Inflammatory macrophage treated with lipopolysaccharide for 1 hour (primary cell): ENCODE data around the gene RPL7A.
A peak's percentile ranks its signal among the peaks of the same experiment; 100 is the strongest.
"Not testable (repeated sequence)": the region's sequence is repeated elsewhere in the genome, so short reads cannot be mapped to it uniquely, and the experiment has no call there.

Experiments
- DNase-seq, 2 donors: peaks; one replicate each; pipeline ENCODE4 v3.0.0-alpha.2; 2020 to 2022

The RPL7A gene

DNA sequence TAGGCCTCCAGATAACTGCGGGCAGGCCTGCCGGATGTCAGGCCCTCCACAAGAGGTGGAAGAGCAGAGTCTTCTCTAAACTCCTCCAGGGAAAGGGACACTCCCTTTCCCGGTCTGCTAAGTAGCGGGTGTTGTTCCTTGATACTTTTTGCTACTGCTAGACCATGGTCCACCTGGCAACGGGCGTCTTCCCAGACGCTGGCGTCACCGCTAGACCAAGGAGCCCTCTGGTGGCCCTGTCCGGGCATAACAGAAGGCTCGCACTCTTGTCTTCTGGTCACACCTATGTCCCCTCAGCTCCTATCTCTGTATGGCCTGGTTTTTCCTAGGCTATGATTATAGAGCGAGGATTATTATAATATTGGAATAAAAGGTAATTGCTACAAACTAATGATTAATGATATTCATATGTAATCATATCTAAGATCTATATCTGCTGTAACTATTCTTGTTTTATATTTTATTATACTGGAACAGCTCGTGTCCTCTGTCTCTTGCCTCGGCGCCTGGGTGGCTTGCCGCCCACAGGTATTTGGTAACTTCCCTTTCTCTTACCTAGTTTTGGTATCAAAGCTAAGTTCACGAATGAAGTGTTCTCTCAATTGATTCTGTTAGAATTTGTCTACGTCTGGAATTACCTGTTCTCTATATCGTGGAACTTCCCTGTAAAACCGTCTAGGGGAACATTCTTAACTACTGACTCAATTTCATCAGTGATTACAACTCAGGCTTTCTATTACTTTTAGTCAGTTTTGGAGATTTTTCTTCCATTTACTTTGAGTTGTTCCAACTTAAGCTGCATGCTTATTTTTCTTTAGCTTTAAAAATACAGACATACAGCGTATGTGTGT, 18.5 kb upstream of the RPL7A start:
- DNase-seq: not testable (repeated sequence)

DNA sequence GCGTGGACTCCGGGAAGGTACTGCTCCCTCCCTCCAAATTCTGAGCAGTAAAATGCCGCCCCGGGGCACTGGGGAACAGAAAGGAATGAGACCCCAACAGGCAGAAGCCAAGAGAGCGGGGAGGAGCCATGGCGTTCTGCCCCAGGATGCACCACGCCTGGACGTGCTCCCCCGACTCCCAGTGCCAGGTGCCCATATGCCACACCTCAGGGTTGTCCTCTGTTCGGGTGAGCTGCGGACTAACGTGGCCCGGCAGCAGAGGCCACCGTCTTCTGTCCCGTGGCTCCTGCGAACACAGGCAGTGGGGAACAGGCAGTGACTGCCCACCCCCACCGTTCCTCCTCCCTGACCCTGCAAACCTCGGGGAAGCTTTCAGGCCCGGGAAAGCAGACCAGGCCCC, 16.8 kb upstream of the RPL7A start:
- DNase-seq: no peak

DNA sequence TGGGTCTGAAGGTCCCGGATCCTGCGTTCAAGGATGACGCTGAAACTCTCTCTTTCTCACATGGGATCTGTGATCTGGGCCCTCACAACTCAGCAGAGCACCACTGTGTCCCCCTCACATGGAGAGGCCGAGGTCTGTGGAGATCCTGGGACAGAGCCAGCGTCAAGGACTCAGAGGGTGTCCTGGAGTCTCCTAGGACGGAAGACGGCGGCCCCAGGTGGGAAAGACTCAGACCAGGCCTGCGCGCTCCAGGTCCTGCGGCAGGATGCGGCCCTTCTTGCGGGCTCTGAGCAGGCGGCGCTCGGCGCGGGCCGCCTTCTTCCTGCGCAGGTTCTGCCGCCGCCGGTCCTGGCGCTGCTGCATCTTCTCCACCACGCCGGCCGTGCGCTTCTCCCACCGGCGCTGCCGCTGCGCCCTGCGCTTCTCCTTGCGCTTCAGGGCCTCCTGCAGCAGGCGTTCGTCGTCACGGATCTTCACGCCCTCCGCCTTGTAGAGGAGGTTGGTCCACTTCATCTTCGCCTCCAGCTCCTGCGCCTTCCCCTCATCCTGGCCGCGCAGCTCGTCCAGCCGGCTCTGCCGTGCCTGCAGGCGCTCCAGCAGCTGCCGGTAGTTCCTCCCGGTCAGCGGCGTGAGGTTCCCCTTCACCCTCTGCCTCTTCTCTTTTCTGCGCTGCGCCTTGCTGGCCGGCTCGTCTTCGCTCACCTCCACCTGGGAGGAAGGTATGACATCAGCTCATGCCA, 16.2 kb upstream of the RPL7A start:
- no peak for DNase-seq

DNA sequence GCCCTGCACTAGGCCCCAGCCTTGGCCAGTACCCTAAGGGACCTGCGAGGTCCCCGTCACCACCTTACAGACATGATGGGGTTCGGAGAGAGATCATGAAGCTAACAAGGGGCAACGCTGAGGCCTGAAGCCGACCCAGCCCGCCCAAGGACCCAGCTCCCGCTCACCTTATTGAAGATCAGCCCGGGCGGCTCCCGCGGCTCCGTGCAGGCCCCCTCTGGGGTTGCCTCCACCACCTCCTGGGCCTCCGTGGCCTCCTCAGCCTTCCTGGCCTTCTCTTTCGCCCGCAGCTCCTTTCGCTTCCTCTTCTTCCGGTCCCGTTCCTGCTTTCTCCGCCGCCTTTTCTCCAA, 15.7 kb upstream of the RPL7A start:
- no peak for DNase-seq

DNA sequence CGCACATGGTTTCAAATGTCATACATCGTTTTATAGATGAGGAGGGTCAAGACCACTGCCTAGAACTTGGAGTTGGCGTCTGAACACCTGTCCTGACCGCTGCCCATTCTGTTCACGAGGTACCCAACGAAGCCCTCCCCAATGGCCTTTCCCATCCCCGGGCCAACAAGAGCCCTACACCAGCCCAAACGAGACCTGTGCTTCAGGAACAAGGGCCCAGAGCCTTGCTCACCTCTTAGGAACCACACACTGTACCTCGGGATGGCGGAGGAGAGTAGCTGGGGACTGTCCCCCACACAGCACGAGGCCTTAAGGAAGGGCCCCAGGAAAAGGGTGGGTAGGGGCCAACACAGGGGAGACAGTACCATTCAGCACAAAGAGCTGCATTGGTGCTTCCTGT, 15.0 kb upstream of the RPL7A start:
- DNase-seq: no peak

DNA sequence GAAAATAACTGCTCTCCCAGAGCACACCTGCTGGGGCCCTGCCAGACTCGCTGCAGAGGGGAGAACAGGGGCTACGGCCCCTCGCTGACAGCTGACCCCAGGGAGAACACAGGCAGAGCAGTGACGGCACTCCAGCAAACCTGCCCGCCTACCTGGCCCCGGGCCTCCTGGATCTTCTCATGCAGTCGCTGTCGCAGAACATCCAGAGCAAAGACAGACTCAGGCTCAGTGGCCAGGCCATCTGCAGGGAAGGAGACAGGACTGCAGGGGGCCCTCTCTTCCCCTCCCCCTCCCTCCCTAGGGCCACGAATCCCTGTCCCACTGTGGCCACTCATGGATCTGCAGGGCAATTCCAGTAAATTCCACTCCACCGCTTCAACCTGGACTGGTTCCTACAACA, 14.5 kb upstream of the RPL7A start:
- no peak for DNase-seq

DNA sequence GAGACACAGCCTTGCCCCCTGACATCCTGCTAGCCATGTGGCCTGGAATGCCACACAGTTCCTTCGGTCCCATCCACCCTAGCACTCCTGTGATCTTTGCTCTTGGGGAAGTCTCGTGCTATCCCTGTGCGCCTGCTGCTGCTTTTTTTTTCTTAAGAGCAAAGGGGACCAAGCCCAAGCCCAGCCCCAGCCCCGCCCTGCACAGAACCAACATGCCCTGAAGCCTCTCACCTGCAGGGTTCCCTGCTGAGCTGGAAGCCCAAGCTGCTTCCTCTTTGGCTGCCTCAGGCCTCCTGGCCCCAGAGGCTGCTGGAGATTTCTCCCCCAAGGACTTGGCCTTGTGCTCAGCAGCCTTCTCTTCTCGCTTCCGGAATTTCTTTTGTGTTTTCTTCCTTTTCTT, 13.9 kb upstream of the RPL7A start:
- no peak for DNase-seq

DNA sequence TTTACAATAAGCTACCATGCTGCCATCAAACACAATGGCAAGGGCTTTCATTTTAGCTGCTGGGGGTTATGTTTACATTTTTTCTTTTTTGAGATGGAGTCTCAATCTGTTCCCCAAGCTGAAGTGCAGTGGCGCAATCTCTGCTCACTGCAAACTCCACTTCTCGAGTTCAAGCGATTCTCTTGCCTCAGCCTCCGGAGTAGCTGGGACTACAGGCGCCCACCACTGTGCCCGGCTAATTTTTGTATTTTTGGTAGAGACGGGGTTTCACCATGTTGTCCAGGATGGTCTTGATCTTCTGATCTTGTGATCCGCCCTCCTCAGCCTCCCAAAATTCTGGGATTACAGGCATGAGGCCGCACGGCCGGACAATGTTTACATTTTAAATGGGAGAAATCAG, 13.1 kb upstream of the RPL7A start:
- DNase-seq: not testable (repeated sequence)

DNA sequence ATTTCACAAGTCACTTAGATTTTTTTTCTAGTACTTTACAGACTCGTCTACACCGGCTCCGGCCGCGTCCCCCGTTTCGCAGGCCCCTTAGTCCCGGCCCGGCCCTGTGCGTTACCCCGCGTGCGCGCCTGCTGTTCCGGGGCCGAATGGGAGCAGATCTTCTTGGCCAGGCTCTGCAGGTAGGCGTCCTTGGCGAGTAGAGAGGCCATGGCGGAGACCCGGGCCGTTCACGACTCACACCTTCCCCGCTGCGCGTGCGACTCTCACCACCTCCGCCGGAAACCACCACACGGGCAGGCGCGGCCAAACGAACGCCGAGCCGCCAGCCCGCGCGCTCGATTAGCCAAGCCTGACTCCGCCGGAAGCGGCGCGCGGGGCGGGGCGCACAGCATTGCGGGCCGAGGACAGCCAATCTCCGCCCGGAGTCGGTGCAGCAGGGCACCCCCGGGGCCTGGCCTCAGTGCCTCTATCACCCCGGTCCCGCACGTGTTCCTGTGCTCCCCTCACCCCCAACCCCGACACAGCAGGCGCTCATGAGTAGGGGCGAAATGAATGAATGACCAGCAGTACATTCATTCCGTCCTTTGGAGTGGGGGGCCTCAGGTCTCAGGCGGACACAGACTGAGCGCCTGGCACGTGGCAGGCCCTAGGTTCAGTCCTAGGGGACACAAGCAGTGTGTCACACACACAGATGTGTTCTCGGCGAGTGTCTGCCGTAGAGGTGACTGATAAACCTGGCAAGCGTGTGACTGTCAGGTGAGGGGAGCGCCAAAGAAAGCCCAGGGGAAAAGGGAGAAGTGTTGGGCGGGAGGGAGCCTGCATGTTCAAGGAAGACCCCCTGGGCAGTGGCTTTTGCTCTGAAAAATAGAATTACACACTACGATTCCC, 11.8 kb upstream of the RPL7A start, which contains the start of gene SURF6:
Gene SURF6, minus strand, starts transcription at position 265 of the 888 bp plus-strand sequence. Its CDS starts 56 bp downstream, at position 209.
- DNase-seq: peak; percentile 77 to 89

DNA sequence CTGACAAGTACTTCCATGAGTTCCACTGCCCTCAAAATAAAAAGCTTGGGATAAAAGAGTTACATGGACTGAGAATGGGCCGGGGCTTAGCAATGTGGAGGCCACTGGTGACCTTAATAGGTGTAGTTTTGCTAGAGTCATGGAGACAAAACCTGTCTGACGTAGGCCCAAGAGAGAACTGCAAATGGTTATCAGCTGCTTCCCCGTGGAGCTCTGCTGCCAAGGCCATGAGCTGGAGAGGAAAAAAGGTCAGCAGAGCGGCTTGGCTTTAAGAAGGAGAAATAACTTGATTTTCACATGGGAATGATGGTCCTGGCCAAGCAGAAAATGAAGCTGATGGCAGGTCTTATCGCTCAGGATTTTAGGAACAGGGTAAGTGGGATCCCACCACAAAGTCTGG, 8.4 kb upstream of the RPL7A start:
- no peak for DNase-seq

DNA sequence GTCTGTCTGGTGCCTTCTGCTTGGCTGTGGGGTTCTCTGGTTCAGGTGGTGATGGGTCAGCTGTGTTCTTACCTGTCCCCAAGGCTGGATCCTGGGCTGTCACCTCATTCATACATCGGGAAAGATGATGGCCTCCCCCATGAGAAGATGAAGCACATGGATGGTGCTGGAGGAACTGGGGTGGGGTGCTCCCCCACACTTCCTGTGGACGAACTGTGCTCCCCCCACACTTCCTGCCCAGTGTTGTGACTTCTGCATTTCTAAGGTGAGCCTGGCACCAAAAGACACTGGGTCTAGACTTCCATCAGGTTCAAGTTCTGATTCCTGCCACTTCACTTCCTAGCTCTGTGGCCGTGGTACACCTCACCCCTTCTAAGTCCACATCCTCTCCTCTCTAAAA, 7.8 kb upstream of the RPL7A start:
- peak; percentile 12 to 28 for DNase-seq

DNA sequence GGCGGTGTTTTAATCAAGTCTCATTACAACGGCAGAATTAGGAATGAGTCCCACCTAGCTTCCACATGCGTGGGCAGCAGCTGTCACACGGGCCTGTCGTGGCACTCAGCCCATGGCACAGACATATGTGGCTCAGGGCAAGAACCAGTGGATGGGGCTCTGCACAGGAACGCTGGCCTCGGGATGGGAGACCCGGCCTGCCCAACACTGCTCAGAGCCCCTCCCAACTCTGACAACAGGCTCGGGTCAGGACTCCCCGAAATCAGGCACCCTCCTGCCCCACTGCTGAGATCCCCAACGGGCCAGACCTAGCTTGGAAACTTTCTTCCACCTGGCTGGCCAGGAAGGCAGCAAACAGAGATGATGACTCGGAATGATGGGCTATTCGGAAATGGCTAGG, 7.1 kb upstream of the RPL7A start:
- DNase-seq: no peak

DNA sequence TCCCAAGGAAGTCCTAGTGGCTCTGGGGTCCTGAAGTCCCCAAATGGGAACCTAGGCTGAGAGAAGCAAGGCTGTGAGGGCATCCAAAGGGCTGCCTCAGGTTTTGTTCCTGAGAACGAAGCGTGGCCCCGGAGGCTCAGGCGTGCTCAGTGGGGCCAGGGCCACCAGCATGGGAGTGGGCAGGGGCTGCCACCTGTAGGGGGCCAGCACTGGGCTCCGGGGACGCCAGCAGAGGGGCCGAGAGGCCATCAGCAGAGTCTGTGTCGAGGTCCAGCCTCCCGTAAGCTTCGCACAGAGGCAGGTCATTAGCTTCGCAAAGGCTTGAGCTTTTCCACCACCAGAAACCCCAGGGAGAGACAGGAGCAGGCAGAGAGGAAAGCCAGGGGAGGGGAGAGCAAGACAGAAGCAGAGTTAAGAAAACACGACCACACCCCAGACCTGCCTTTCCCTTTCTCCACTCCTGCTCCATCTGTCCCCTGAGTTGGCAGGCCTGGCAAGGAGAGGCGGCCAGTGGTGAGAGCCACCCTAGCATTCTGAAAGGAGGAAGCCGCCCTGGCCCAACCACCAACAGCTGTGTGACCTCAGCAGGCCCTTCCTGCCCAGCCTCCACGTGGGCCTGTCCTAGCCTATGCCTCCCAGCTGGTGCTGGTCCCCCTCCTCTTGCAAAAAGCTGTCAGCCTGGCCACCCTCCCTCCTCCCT, 6.5 kb upstream of the RPL7A start:
- peak; percentile 66 to 75 for DNase-seq

DNA sequence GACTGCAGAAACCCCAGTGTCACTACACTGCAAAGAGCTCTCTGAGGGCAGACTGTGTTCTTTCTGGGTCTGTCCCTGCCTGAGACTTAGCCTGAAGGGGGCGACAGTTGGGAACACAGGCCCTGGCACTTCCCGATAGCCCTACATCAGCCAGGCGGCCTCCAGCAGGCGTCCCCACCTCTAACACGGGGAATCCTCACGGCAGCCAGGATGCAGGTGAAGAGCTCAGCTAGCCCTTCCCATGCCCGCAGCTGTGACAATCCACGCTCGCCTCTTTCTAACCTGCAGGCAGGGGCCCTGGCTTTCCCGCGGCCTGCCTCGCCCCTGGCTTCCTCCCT, 6.0 kb upstream of the RPL7A start:
- no peak for DNase-seq

DNA sequence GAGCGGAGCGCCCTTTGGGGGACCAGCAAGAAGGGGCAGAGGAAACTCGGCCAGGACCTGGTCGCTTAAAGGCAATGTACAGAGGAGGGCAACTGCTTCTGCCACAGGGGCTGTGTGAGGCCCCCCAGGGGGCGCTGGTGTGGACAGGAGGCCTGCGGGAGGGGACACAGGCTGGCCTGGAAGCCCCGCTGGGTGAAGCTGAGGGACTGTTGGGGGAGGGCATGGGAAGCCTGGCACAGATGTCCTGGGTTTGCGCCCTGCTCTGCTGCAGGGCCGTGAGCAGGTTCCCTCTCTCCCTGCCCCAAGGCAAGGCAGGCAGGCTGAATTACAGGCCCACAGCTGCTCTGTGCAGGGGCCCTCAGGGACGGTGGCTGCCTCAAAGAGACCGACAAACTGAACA, 5.4 kb upstream of the RPL7A start:
- DNase-seq: no peak

DNA sequence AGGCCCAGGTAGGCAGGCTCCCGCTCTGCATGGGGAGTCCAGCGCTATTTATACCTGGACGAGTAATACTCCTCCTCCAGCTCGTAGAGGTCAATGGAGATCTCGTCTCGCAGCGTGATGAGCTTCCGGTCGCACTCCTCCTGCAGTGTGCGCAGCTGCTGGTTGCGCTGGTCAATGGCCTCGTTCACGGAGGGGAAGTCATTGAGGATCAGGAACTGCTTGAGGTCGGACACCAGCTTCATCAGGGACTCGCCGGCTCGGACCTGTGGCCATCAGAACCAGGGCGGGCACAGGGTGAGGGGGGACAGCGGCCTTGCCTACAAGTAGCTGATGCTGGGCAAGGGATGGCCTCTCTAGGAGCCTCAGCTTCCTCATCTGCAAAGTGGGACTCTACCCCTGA, 3.9 kb upstream of the RPL7A start:
- no peak for DNase-seq

DNA sequence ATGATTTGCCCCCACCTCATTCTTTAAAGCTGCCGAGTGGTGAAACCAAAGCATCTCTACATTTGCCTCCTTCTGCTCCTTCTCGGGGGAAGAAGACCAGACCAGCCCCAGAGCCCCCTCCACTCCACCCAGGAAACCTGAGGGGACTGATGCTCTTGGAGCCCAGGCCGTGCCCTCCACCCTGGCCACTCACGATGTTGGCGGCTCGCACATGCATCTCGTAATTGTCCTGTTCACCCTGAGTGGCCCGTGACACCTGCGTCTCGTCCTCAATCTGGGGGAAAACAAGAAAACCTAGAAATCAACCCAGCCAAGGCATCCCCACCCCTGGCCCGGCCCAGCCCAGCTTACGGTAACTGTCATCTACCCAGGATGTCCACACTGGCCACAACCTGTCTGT, 3.0 kb upstream of the RPL7A start:
- no peak for DNase-seq

DNA sequence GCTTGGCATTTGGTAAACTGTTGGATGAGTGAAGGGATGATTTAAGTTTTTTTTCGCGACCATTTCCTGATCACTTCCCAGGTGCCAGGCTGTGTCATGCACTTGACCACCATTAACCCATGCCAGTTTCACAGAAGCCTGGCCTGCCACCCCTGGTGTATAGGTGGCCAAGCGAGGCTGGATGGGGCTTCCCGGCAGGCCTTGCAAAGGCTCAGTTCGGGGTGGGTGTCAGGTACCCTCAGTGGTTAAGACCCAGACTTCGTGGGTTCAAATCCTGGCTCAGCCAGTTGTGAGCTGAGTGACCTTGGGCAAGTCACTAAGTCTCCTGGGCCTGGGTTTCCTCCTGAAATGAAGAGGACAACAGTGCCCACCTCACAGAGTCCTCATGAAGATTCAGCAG, 2.4 kb upstream of the RPL7A start:
- DNase-seq: no peak

DNA sequence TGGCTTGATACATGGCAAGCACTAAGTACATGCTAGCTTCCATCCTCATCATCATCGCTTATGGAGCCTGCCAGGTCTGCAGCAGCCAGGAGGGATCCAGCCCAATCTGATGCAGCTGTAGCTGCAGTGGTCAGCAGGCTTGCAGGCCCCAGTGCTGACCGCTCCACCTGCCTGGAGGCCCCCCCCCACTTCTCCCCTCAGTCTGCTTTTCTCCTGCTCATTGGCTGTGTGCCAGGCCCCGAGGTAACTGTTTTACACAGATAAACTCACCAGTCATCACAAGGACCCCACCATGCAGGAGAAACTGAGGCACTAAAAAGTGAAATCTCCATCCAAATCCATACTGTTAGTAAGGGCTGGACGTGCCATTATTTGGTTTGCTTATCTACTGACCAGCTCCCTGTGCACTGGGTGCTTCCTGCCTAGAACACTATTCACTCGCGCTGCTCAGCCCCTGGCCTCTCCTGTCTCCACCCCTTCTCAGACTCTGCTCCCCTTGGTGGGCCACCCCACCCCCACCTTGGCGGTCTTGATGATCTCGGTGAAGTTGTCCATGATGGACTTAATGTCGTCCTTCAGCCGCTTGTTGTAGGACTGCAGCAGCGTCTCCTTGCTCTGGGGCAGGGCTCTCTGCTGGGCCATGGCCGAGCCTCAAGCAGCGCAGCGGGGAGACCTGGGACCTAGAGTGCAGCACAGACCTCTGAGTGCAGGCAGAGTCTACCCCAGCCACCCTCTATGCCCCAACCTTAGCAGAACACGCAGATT, 1.8 kb upstream of the RPL7A start:
- no peak for DNase-seq

DNA sequence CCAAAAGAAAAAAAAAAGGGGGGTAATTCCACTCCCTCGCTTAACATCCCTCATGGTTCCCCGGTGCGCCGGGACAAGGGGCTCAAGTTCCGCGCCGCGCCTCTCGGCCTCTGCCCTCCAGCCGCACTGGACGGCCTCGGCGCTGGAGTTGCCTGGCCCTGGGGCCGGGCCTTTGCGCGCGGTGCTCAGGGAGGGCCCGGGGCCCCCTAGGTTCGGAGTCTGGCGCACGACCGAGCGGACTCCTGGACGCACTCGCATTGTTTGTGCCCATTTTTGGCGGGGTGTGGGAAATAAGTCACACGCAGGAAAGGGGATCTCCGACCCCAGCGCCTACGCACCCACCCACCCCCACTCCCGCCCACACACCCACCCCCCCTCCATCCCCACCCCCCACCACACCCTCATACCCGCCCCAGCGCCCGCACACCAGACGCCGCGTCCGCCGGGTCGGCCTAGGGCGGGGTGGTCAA, 468 bp upstream of the RPL7A start:
- peak; percentile 27 to 31 for DNase-seq

DNA sequence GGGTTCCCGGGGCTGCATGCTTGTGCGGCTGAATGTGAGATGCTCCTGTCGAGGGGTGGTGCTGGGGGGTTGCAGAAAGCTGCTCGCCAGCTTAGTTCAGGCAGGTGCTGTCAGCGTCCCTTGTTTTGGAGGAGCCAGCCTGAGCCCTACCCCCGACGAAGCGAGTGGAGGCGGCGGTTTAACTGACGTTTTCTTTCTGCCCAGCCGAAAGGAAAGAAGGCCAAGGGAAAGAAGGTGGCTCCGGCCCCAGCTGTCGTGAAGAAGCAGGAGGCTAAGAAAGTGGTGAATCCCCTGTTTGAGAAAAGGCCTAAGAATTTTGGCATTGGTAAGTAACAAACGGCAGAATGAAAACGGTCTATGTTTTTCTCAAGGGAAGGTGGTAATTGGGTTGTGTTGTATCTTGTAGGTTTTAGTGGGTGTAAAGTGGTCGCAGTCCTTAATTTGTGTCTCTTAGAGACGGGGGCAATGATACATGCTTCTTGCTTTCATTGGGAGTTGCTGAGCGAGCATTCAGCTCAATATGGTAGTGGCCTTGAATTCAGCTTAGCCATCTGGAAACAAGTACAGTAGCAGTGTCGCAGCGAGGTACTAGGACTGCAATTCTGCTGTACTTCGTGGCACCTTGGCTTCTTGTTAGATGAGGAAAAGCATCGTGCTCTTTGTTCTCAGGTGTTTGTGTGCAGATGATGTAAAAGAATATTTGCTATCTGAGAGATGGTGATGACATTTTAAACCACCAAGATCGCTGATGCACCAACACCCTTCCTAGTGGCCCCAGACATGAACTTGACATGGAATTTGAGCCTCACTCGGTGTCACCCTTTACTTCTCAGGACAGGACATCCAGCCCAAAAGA, 928 bp downstream of the RPL7A start:
- DNase-seq: no peak
